Keratinocyte (primary cell): Measurements from ENCODE around the gene STXBP5L.

ENCODE experiments used
- EZH2 ChIP-seq: IDR thresholded peaks from one replicate; pipeline ENCODE4 v1.6.1; 2012; ENCODE audit warnings: inconsistent platforms, mild to moderate bottlenecking, low read length, moderate library complexity
- TF ChIP-seq, protein P1 (sequence below), 3 experiments: IDR thresholded peaks in 1 of 3; conservative IDR thresholded peaks in 1 of 3; optimal IDR thresholded peaks in 1 of 3; 2 replicates in 2 of 3; 3 replicates in 1 of 3; pipeline versions ENCODE3 to v1.5.1; 2011; ENCODE audit warnings: low read length in 3 of 3, mild to moderate bottlenecking in 3 of 3, moderate library complexity in 2 of 3, control low read depth in 1 of 3, inconsistent platforms in 1 of 3; ENCODE audit not compliant: insufficient read depth in 2 of 3; ENCODE audit errors: extremely low read depth in 1 of 3

DNA sequence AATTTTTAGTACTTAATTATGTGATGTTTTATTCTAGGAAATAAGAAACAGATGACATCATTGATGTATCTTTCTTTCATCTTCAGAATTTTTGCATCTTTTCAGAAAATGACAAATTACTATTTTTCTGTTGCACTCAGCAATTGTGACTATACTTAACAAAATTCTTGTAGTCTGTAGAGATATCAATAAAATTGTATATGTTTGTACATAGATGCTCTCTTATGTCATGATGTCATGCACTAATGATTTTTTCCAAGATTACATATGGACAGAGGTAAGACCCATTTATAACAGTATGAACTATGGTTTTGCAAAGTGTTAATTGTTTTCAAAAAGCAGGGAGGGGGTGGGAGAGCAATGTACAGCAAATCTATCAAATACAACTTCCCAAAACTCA lies 516.5 kb downstream of the STXBP5L start:
- TF ChIP-seq, protein P1, sequence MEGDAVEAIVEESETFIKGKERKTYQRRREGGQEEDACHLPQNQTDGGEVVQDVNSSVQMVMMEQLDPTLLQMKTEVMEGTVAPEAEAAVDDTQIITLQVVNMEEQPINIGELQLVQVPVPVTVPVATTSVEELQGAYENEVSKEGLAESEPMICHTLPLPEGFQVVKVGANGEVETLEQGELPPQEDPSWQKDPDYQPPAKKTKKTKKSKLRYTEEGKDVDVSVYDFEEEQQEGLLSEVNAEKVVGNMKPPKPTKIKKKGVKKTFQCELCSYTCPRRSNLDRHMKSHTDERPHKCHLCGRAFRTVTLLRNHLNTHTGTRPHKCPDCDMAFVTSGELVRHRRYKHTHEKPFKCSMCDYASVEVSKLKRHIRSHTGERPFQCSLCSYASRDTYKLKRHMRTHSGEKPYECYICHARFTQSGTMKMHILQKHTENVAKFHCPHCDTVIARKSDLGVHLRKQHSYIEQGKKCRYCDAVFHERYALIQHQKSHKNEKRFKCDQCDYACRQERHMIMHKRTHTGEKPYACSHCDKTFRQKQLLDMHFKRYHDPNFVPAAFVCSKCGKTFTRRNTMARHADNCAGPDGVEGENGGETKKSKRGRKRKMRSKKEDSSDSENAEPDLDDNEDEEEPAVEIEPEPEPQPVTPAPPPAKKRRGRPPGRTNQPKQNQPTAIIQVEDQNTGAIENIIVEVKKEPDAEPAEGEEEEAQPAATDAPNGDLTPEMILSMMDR (optimal IDR thresholded peaks at IDR 0.05 in 1 of 3, IDR thresholded peaks at IDR 0.05 in 1 of 3, conservative IDR thresholded peaks at IDR 0.05 in 1 of 3; ENCODE audit: extremely low read depth in 1 of 3, insufficient read depth in 2 of 3, low read length in 3 of 3): no peak
- no peak for TF ChIP-seq EZH2
